GM12891 (cell line): Measurements from ENCODE around the gene PROX1.

ENCODE experiments used
- POLR2A ChIP-seq: IDR thresholded peaks from 2 replicates; pipeline ENCODE4 v1.6.1; 2011; ENCODE audit warnings: low read depth, low read length, control low read depth
- POLR2AphosphoS5 ChIP-seq: IDR thresholded peaks from 2 replicates; pipeline ENCODE4 v1.6.1; 2011; ENCODE audit warnings: low read depth, low read length, control low read depth
- SPI1 ChIP-seq: IDR thresholded peaks from 2 replicates; pipeline ENCODE4 v1.6.1; 2011; ENCODE audit warnings: low read depth, low read length, control low read depth
- TAF1 ChIP-seq: IDR thresholded peaks from 2 replicates; pipeline ENCODE4 v1.6.1; 2011; ENCODE audit warnings: low read depth, low read length, control low read depth

- TF ChIP-seq POLR2AphosphoS5 (no peak), SPI1 (no peak), POLR2A (no peak), TAF1 (no peak)
These were observed 35.9 kb upstream of the PROX1 start for GRCh38 chr1:213951876-213952275.
